Muscle layer of duodenum (tissue), 2 donors: ENCODE data around the gene OR1M1.
A peak's percentile ranks its signal among the peaks of the same experiment; 100 is the strongest.
"Not testable (repeated sequence)": the region's sequence is repeated elsewhere in the genome, so short reads cannot be mapped to it uniquely, and the experiment has no call there.

Experiments
- H3K27ac ChIP-seq: one replicate; pipeline ENCODE4 v1.7.0; 2013; ENCODE audit warnings: mild to moderate bottlenecking, low read length
- H3K27me3 ChIP-seq: one replicate; pipeline ENCODE4 v1.7.0; 2013; ENCODE audit warnings: low read depth, mild to moderate bottlenecking, control low read depth, low read length
- H3K36me3 ChIP-seq, 2 donors: one replicate each; pipeline ENCODE4 v1.7.0; 2013; ENCODE audit warnings: low read length in 2 of 2, control low read depth in 1 of 2, mild to moderate bottlenecking in 1 of 2; ENCODE audit not compliant: insufficient read depth in 2 of 2, control insufficient read depth in 1 of 2
- H3K4me1 ChIP-seq, 2 donors: one replicate each; pipeline ENCODE4 v1.7.0; 2013; ENCODE audit warnings: low read length in 2 of 2, mild to moderate bottlenecking in 2 of 2, control low read depth in 1 of 2, moderate library complexity in 1 of 2; ENCODE audit not compliant: insufficient read depth in 2 of 2, control insufficient read depth in 1 of 2
- H3K4me3 ChIP-seq, 2 donors: one replicate each; pipeline ENCODE4 v1.7.0; 2013; ENCODE audit warnings: low read length in 2 of 2, low read depth in 1 of 2, mild to moderate bottlenecking in 1 of 2
- H3K9me3 ChIP-seq, 2 donors: one replicate each; pipeline ENCODE4 v1.7.0; 2013; ENCODE audit warnings: low read length in 2 of 2, control low read depth in 1 of 2, mild to moderate bottlenecking in 1 of 2; ENCODE audit not compliant: control insufficient read depth in 1 of 2
- donor health status: healthy.

Gene OR1M1

DNA sequence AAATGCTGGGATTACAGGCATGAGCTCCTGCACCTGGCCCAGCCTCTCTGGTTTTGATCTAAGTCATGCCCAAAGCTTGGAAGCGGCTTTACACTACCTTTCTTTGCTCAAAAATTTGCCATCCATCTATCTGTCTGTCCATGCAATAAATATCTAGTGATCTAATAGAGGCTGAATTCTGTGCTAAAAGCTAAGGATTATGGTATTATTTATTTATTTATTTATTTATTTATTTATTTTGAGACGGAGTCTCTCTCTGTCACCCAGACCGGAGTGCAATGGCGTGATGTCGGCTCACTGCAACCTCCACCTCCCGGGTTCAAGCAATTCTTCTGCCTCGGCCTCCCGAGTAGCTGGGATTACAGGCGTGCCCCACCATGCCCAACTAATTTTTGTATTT lies 30.7 kb upstream of the OR1M1 start:
- H3K27me3 ChIP-seq, H3K4me1 ChIP-seq, H3K9me3 ChIP-seq, H3K27ac ChIP-seq, H3K4me3 ChIP-seq, H3K36me3 ChIP-seq: not testable (repeated sequence)

GRCh38 chr19:9057505-9058258 lies 29.2 kb upstream of the OR1M1 start:
- Histone ChIP-seq H3K27ac (no peak overlapping the region), H3K4me3 (no peak overlapping the region), H3K4me1 (no peaks in the 10 kb centered on the region), H3K9me3 (no peaks in the 10 kb centered on the region), H3K36me3 (no peaks in the 10 kb centered on the region), H3K27me3 (no peaks in the 10 kb centered on the region)

- Histone ChIP-seq H3K9me3 (no peaks in the 10 kb centered on the region), H3K27me3 (no peaks in the 10 kb centered on the region), H3K36me3 (no peaks in the 10 kb centered on the region), H3K4me3 (no peak overlapping the region), H3K27ac (no peak overlapping the region), H3K4me1 (no peaks in the 10 kb centered on the region)
Measured at GRCh38 chr19:9058905-9059667, 27.8 kb upstream of the OR1M1 start.

GRCh38 chr19:9060564-9061340 lies 26.1 kb upstream of the OR1M1 start:
- no peaks in the 10 kb centered on the region for H3K27me3 ChIP-seq
- H3K9me3 ChIP-seq = no peaks in the 10 kb centered on the region
- H3K4me1 ChIP-seq = no peaks in the 10 kb centered on the region
- no peaks in the 10 kb centered on the region for H3K36me3 ChIP-seq
- H3K27ac ChIP-seq = no peak overlapping the region
- H3K4me3 ChIP-seq = no peak overlapping the region

GRCh38 chr19:9061879-9062278 lies 25.0 kb upstream of the OR1M1 start:
- Histone ChIP-seq H3K4me1 (no peaks in the 10 kb centered on the region), H3K9me3 (no peaks in the 10 kb centered on the region), H3K4me3 (no peak overlapping the region), H3K27ac (no peak overlapping the region), H3K27me3 (no peaks in the 10 kb centered on the region), H3K36me3 (no peaks in the 10 kb centered on the region)

GRCh38 chr19:9065457-9066014 lies 21.3 kb upstream of the OR1M1 start:
- no peaks in the 10 kb centered on the region for H3K36me3 ChIP-seq
- no peaks in the 10 kb centered on the region for H3K9me3 ChIP-seq
- no peaks in the 10 kb centered on the region for H3K27me3 ChIP-seq
- H3K27ac ChIP-seq = no peak overlapping the region
- no peaks in the 10 kb centered on the region for H3K4me1 ChIP-seq
- H3K4me3 ChIP-seq = no peak overlapping the region

DNA sequence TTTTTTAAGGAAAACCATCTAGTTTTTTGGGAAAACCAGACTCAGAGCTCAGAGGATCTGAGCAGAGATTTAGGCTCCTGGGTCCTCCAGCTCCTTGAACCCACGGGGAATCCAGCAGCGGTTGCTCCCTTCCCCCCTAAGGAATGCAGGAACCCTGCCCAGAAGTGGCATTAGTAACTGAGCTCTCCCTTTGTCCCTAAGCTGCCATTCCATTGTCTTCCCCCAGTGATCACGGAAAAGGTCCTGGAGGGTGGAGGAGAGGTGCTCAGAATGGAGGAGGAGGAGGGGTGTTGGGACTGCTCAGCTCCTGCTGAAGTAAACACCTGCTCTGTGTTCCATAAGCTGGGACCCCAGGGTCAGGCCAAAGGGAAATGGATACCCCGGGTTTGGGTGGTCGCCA lies 16.8 kb upstream of the OR1M1 start:
- Histone ChIP-seq H3K27me3 (no peaks in the 10 kb centered on the region), H3K4me1 (peaks cover 1 to 4% of the 10 kb centered on the region in 2 donors), H3K27ac (no peak overlapping the region), H3K4me3 (no peak overlapping the region), H3K36me3 (no peaks in the 10 kb centered on the region), H3K9me3 (no peaks in the 10 kb centered on the region)

DNA sequence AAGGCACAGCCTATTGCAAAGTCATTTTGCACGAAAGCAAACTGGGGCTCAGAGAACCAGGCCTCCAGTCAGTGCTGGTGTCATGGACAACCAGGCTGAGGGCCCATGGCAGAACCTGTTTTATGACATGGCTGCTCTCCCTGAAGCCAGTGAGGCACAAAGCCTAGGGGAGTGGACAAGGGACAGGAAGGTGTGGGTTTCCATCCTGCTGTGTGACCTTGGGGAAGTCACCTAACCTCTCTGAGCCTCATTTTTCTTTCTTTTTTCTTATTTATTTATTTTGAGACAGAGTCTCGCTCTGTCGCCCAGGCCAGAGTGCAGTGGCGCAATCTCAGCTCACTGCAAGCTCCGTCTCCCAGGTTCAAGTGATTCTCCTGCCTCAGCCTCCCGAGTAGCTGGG lies 15.1 kb upstream of the OR1M1 start:
- H3K36me3 ChIP-seq, H3K4me3 ChIP-seq, H3K27me3 ChIP-seq, H3K9me3 ChIP-seq, H3K27ac ChIP-seq: not testable (repeated sequence)
- H3K4me1 ChIP-seq = peaks cover 5 to 14% of the 10 kb centered on the region in 2 donors

GRCh38 chr19:9073806-9074205 lies 13.1 kb upstream of the OR1M1 start:
- H3K4me3 ChIP-seq = no peak overlapping the region
- H3K36me3 ChIP-seq = no peaks in the 10 kb centered on the region
- H3K27ac ChIP-seq = no peak overlapping the region
- peaks cover 5 to 14% of the 10 kb centered on the region in 2 donors for H3K4me1 ChIP-seq
- no peaks in the 10 kb centered on the region for H3K27me3 ChIP-seq
- no peaks in the 10 kb centered on the region for H3K9me3 ChIP-seq

GRCh38 chr19:9075064-9075949 lies 11.6 kb upstream of the OR1M1 start:
- H3K9me3 ChIP-seq = no peaks in the 10 kb centered on the region
- H3K27me3 ChIP-seq = no peaks in the 10 kb centered on the region
- peak overlapping the region; percentile 51 for H3K27ac ChIP-seq
- H3K36me3 ChIP-seq = no peaks in the 10 kb centered on the region
- H3K4me1 ChIP-seq = peaks cover 5 to 14% of the 10 kb centered on the region in 2 donors
- no peak overlapping the region for H3K4me3 ChIP-seq
